Measurements from ENCODE around the gene DHX34.
"Not testable (repeated sequence)": the region's sequence is repeated elsewhere in the genome, so short reads cannot be mapped to it uniquely, and the experiment has no call there.

The DHX34 gene

DNA sequence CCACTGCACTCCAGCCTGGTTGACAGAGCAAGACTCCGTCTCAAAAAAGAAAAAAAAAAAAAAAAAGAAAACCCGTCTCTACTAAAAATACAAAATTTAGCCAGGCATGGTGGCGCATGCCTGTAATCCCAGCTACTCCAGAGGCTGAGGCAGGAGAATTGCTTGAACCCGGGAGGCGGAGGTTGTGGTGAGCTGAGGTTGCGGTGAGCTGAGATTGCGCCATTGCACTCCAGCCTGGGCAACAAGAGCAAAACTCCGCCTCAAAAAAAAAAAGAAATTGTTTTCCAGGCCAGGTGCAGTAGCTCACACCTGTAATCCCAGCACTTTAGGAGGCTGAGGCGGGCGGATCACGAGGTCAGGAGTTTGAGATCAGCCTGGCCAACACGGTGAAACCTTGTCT is 37.5 kb downstream of the DHX34 start:
- not testable (repeated sequence) for H3K36me3 Mint-ChIP-seq; H3K27ac Mint-ChIP-seq; H3K27me3 Mint-ChIP-seq; H3K9me3 Mint-ChIP-seq (ENCODE audit: low read depth); H3K4me3 Mint-ChIP-seq
- peaks cover 17% of the 10 kb centered on the region for H3K4me1 Mint-ChIP-seq (ENCODE audit: low read depth)

GRCh38 chr19:47387623-47388022 is 38.5 kb downstream of the DHX34 start:
- H3K27ac Mint-ChIP-seq; H3K36me3 Mint-ChIP-seq; H3K9me3 Mint-ChIP-seq (ENCODE audit: low read depth); H3K4me3 Mint-ChIP-seq; H3K27me3 Mint-ChIP-seq: not testable (repeated sequence)
- peaks cover 10% of the 10 kb centered on the region for H3K4me1 Mint-ChIP-seq (ENCODE audit: low read depth)

DNA sequence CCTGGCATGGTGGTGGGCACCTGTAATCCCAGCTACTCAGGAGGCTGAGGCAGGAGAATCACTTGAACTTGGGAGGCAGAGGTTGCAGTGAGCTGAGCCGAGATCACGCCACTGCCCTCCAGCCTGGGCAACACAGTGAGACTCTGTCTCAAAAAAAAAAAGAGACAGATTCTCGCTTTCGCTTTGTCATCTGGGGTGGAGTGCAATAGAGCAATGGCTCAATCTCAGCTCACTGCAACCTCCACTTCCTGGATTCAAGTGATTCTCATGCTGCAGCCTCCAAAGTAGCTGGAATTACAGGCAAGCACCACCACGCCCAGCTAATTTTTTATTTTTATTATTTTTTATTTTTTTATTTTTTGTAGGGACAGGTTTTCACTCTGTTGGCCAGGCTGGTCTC is 39.6 kb downstream of the DHX34 start:
- not testable (repeated sequence) for H3K4me1 Mint-ChIP-seq (ENCODE audit: low read depth); H3K9me3 Mint-ChIP-seq (ENCODE audit: low read depth); H3K36me3 Mint-ChIP-seq; H3K4me3 Mint-ChIP-seq; H3K27me3 Mint-ChIP-seq; H3K27ac Mint-ChIP-seq

DNA sequence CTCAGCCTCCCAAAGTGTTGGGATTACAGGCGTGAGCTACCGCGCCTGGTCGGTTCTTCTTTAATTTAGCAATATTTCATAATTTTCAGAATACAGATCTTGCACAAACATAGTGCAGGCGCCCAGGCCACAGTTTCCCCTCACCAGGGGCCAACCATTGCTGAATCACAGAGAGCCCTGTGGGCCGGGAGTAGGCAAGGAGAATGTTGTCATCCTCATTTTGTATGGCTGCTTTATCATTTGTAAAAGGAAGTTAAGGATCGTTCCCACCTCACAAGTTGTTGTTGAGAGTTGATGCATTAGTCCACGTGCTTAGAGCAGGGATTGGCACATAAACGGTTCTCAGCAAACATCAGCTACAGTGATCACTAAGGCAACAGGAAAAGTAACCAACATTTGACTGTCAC is 40.0 kb downstream of the DHX34 start:
- H3K4me1 Mint-ChIP-seq (ENCODE audit: low read depth) = peaks cover 4% of the 10 kb centered on the region
- peaks cover 4% of the 10 kb centered on the region for H3K27me3 Mint-ChIP-seq
- no peak overlapping the region for H3K27ac Mint-ChIP-seq
- H3K4me3 Mint-ChIP-seq = no peak overlapping the region
- H3K9me3 Mint-ChIP-seq (ENCODE audit: low read depth) = no peaks in the 10 kb centered on the region
- no peaks in the 10 kb centered on the region for H3K36me3 Mint-ChIP-seq

- Mint-ChIP-seq H3K4me3 (no peak overlapping the region), H3K27ac (no peak overlapping the region)
Measured at GRCh38 chr19:47390533-47391488, 41.7 kb downstream of the DHX34 start.

GRCh38 chr19:47391510-47392223 is 42.6 kb downstream of the DHX34 start:
- H3K4me3 Mint-ChIP-seq = no peak overlapping the region
- peaks cover 8% of the 10 kb centered on the region for H3K27me3 Mint-ChIP-seq
- peaks cover 4% of the 10 kb centered on the region for H3K4me1 Mint-ChIP-seq (ENCODE audit: low read depth)
- no peaks in the 10 kb centered on the region for H3K9me3 Mint-ChIP-seq (ENCODE audit: low read depth)
- no peaks in the 10 kb centered on the region for H3K36me3 Mint-ChIP-seq
- H3K27ac Mint-ChIP-seq = no peak overlapping the region

More at GRCh38 chr19:47390533-47391488, 41.7 kb downstream of the DHX34 start:
- Mint-ChIP-seq H3K27me3 (peaks cover 8% of the 10 kb centered on the region), H3K9me3 (ENCODE audit: low read depth) (no peaks in the 10 kb centered on the region), H3K36me3 (no peaks in the 10 kb centered on the region), H3K4me1 (ENCODE audit: low read depth) (peaks cover 4% of the 10 kb centered on the region)

GRCh38 chr19:47398707-47399597 is 49.8 kb downstream of the DHX34 start:
- H3K36me3 Mint-ChIP-seq = no peaks in the 10 kb centered on the region
- no peaks in the 10 kb centered on the region for H3K4me1 Mint-ChIP-seq (ENCODE audit: low read depth)
- H3K27me3 Mint-ChIP-seq = peaks cover 7% of the 10 kb centered on the region
- no peak overlapping the region for H3K27ac Mint-ChIP-seq
- no peaks in the 10 kb centered on the region for H3K9me3 Mint-ChIP-seq (ENCODE audit: low read depth)
- no peak overlapping the region for H3K4me3 Mint-ChIP-seq

GRCh38 chr19:47402504-47402903 is 53.4 kb downstream of the DHX34 start:
- H3K27me3 Mint-ChIP-seq = peaks cover 17% of the 10 kb centered on the region

DNA sequence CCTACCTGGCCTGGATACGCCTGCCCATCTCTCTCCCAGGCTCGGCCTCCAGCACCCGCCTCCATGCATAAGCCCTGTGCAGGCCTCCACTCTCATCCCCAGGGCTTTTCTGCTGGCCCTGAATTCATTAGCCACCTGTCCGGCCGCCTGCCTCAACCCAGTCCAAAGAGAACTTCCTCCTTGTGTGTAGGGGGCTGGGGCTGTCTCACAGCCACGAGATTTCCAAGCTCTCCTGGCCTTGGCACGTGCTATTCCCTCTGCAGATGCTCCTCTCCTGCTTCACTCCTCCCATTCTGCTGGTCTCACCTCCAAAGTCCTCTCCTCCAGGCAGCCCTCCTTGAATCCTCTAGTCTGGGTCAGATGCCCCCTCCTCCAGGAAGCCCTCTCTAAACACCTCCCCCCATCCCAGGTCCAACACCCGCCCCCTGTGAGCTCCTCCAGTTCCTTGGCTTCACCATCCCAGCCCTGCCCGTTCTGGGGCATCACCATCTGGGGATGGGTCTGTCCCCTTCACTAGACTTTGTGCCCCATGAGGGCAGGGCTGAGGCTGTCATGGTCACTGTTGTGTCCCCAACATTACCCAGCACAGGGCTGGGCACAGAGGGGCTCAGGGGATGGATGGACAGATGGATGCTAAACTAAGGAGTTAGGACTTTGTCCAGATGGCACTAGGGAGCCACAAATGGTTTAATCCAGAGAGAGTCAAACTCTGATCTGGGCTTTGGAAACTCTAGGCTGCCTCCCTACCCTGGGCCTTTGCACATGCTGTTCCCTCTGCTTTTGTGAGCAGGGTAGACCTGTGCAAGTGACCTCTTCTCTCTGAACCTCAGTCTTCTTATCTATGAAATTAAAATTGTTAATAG is 55.5 kb downstream of the DHX34 start:
- Mint-ChIP-seq H3K27me3 (peaks cover 29% of the 10 kb centered on the region), H3K9me3 (ENCODE audit: low read depth) (no peaks in the 10 kb centered on the region), H3K27ac (no peak overlapping the region), H3K4me3 (no peak overlapping the region), H3K36me3 (no peaks in the 10 kb centered on the region), H3K4me1 (ENCODE audit: low read depth) (no peaks in the 10 kb centered on the region)

More at GRCh38 chr19:47402504-47402903, 53.4 kb downstream of the DHX34 start:
- no peaks in the 10 kb centered on the region for H3K36me3 Mint-ChIP-seq
- no peak overlapping the region for H3K27ac Mint-ChIP-seq
- H3K9me3 Mint-ChIP-seq (ENCODE audit: low read depth) = no peaks in the 10 kb centered on the region
- no peak overlapping the region for H3K4me3 Mint-ChIP-seq
- no peaks in the 10 kb centered on the region for H3K4me1 Mint-ChIP-seq (ENCODE audit: low read depth)

DNA sequence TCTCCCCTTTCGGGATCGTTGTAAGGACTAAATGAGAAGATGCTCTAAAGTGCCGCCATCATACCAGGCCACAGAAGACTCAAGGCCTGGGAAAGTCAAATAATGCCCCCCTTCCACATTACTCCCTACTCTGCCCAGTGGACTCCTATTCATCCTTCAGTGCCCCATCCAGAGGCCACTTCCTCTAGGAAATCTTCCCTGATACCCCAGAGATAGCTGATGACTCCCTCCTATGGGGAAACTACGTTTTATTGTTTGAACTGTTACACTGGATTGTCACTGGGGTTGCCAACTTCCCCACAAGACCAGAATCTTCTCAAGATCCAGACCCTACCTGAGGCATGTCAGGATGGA is 56.1 kb downstream of the DHX34 start:
- Mint-ChIP-seq H3K36me3 (no peaks in the 10 kb centered on the region), H3K4me3 (no peak overlapping the region), H3K27me3 (peaks cover 29% of the 10 kb centered on the region), H3K4me1 (ENCODE audit: low read depth) (no peaks in the 10 kb centered on the region), H3K9me3 (ENCODE audit: low read depth) (no peaks in the 10 kb centered on the region), H3K27ac (no peak overlapping the region)

DNA sequence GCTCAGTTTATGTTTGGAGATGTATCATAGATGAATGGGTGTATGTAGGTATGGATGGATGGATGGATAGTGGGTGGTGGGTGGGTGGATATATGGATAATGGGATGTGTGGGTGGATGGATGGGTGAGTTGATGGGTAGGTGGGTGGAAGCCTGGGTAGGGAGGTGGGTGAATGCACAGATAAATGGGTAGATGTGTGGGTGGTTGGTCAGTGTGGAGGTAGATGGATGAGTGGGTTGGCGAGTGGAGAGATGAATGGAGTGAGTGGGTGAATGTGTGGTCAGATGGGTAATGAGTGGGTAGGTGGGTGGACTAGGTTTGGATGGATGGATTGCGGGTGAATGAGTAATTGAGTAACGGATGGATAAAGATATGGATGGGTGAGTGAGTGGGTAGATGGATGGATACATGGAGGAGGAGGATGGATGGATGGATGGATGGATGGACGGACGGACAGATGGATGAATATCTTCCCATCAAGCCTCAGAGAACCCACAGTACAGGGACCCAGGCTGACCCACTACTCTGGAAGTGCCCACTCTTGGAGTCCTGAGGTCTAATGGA is 56.8 kb downstream of the DHX34 start:
- Mint-ChIP-seq H3K27me3 (peaks cover 29% of the 10 kb centered on the region), H3K36me3 (no peaks in the 10 kb centered on the region), H3K4me3 (no peak overlapping the region), H3K4me1 (ENCODE audit: low read depth) (no peaks in the 10 kb centered on the region), H3K27ac (no peak overlapping the region), H3K9me3 (ENCODE audit: low read depth) (no peaks in the 10 kb centered on the region)

DNA sequence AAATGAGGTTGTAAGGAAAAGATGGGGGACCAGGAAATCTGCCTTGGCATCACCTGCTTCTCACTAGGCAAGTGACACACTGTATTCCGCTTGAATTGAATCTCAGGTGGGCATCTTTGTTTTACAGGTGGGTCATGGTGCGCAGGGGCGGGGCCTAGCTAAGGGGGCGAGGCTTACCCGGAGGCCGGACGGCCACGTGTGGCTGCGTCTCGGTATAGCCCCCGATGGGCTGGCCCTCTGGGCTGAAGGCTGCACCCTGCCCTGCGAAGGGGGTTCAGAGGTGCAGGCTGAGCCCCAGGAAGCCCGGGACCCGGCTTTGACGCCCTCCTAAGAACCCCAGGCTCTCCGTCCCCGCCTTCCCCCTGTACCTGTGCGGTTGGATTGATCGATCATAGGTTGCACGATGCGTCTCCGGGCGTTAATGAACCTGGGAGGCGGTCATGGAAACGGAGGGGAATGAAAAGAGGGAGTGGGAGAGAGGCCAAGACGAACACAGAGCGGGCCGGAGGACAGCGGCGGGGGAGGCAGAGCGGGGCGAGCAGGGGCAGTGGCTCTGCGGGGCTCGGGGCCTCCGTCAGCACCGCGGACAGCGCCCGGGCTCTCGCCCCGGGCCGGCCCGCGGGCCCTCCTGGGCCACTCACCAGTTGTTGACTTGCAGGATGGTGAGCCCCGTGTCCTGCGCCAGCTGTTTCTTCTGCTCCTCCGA is 57.7 kb downstream of the DHX34 start:
- Mint-ChIP-seq H3K9me3 (ENCODE audit: low read depth) (no peaks in the 10 kb centered on the region), H3K27ac (no peak overlapping the region), H3K4me1 (ENCODE audit: low read depth) (no peaks in the 10 kb centered on the region), H3K4me3 (no peak overlapping the region), H3K36me3 (no peaks in the 10 kb centered on the region), H3K27me3 (peaks cover 29% of the 10 kb centered on the region)

DNA sequence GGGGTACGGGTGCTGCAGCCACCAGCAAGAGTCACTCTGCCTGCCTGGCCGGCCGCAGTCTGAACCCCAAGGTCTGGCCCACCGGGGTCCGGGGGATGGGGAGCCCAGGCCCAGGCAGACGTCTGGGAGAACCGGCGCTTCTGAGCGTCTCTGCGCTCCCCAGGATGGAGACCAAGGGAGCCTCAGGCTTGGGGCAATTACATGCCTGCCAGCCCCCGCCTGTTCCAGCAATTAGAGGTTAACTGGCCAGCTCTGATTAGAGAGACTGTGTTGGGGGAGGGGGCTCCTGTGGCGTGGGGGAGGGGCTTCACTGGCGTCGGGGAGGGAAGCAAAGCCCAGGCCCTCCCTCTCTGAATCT is 58.3 kb downstream of the DHX34 start:
- no peaks in the 10 kb centered on the region for H3K4me1 Mint-ChIP-seq (ENCODE audit: low read depth)
- H3K27ac Mint-ChIP-seq = no peak overlapping the region
- peaks cover 29% of the 10 kb centered on the region for H3K27me3 Mint-ChIP-seq
- H3K4me3 Mint-ChIP-seq = no peak overlapping the region
- H3K36me3 Mint-ChIP-seq = no peaks in the 10 kb centered on the region
- H3K9me3 Mint-ChIP-seq (ENCODE audit: low read depth) = no peaks in the 10 kb centered on the region
